Fibroblast of mammary gland (primary cell): Measurements from ENCODE around the gene PVRIG.
"Not testable (repeated sequence)": the region's sequence is repeated elsewhere in the genome, so short reads cannot be mapped to it uniquely, and the experiment has no call there.

ENCODE experiments used
- DNase-seq: peaks from one replicate; pipeline ENCODE4 v3.0.0-alpha.2; 2010; ENCODE audit warnings: low read depth
- H3K4me3 ChIP-seq: 2 replicates; pipeline ENCODE4 v1.5.1; 2011; ENCODE audit warnings: low read depth, mild to moderate bottlenecking, low read length, moderate library complexity; ENCODE audit not compliant: control insufficient read depth
- CTCF ChIP-seq: conservative IDR thresholded peaks from 2 replicates; pipeline ENCODE4 v1.5.1; 2011; ENCODE audit warnings: low read depth, low read length, inconsistent platforms; ENCODE audit not compliant: control insufficient read depth, insufficient read depth

PVRIG gene

GRCh38 chr7:100221231-100221718, 1.5 kb downstream of the PVRIG start:
- no peak overlapping the region for H3K4me3 ChIP-seq
- no peak for DNase-seq

GRCh38 chr7:100221767-100222444, 2.2 kb downstream of the PVRIG start:
- no peak for TF ChIP-seq CTCF
- DNase-seq: no peak
- no peak overlapping the region for H3K4me3 ChIP-seq

More at GRCh38 chr7:100221231-100221718, 1.5 kb downstream of the PVRIG start:
- no peak for TF ChIP-seq CTCF

- H3K4me3 ChIP-seq: no peak overlapping the region
- no peak for TF ChIP-seq CTCF
- DNase-seq: no peak
Measured at GRCh38 chr7:100222445-100223132, 2.8 kb downstream of the PVRIG start.

GRCh38 chr7:100223376-100223927, 3.7 kb downstream of the PVRIG start:
- not testable (repeated sequence) for H3K4me3 ChIP-seq, DNase-seq

GRCh38 chr7:100224891-100225290, 5.1 kb downstream of the PVRIG start:
- H3K4me3 ChIP-seq, DNase-seq: not testable (repeated sequence)

- H3K4me3 ChIP-seq, DNase-seq: not testable (repeated sequence)
Measured at GRCh38 chr7:100234660-100235317, 15.0 kb downstream of the PVRIG start.

GRCh38 chr7:100239975-100240374, 20.2 kb downstream of the PVRIG start:
- H3K4me3 ChIP-seq, DNase-seq: not testable (repeated sequence)

GRCh38 chr7:100243385-100243784, 23.6 kb downstream of the PVRIG start:
- DNase-seq: peak; percentile 18
- H3K4me3 ChIP-seq: not testable (repeated sequence)

GRCh38 chr7:100244988-100245605, 25.3 kb downstream of the PVRIG start:
- not testable (repeated sequence) for H3K4me3 ChIP-seq, DNase-seq

- DNase-seq, H3K4me3 ChIP-seq: not testable (repeated sequence)
Measured at GRCh38 chr7:100246121-100246864, 26.5 kb downstream of the PVRIG start.

- not testable (repeated sequence) for DNase-seq, H3K4me3 ChIP-seq
Measured at GRCh38 chr7:100246865-100247137, 27.1 kb downstream of the PVRIG start.
